PFSK-1 (cell line): ENCODE measurements around the gene KRT27.

Source experiments
- FOXP2 ChIP-seq: optimal IDR thresholded peaks from 2 replicates; pipeline ENCODE3; 2011; ENCODE audit warnings: borderline replicate concordance, control low read depth, inconsistent platforms; ENCODE audit not compliant: insufficient read depth; ENCODE audit errors: extremely low read length, extremely low read depth
- POLR2AphosphoS5 ChIP-seq: IDR thresholded peaks from 2 replicates; pipeline ENCODE4 v1.6.1; 2012; ENCODE audit warnings: low read depth, mild to moderate bottlenecking, control low read depth, low read length, moderate library complexity
- REST ChIP-seq, 2 experiments: IDR thresholded peaks; 2 replicates each; pipeline versions ENCODE4 v1.6.1 to v1.8.0; 2011 to 2012; ENCODE audit warnings: low read depth in 2 of 2, low read length in 2 of 2, control low read depth in 1 of 2, inconsistent platforms in 1 of 2, mild to moderate bottlenecking in 1 of 2, moderate library complexity in 1 of 2; ENCODE audit not compliant: insufficient read depth in 1 of 2
- SIN3A ChIP-seq: IDR thresholded peaks from 2 replicates; pipeline ENCODE4 v1.6.1; 2012; ENCODE audit warnings: mild to moderate bottlenecking, low read length, moderate library complexity, borderline replicate concordance; ENCODE audit not compliant: insufficient read depth
- TAF1 ChIP-seq: IDR thresholded peaks from 2 replicates; pipeline ENCODE4 v1.6.1; 2012; ENCODE audit warnings: low read length, control low read depth, borderline replicate concordance; ENCODE audit not compliant: insufficient read depth

DNA sequence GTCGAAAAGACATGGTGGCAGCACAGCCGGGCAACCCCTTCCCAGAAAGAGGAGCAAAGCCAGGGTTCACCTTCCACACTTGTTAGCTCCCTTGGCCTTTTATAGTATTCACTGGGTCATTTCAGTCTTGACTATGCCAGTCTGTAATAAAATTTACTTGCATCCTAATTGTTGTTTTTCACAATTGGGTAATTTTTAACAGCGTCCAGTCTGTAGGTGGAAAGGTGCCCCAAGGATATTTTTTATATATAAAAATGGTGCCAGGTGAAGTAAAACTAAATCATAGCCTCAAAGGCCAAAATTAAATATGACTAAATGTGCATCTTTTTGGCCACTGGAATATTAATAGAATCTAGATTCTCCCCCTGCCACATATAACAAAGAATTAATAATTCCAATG lies 10.2 kb downstream of the KRT27 start, which contains the start of gene KRT26:
- TF ChIP-seq POLR2AphosphoS5 (no peak), REST (IDR thresholded peaks at IDR 0.05; ENCODE audit: insufficient read depth in 1 of 2, low read depth in 2 of 2, low read length in 2 of 2) (no peak), SIN3A (no peak), TAF1 (no peak), FOXP2 (no peak)
